C4-2B (cell line): ENCODE measurements around the gene MAPRE2.

Source experiments
- CTCF ChIP-seq: fragments of 450-650 bp; conservative IDR thresholded peaks from 2 replicates; pipeline ENCODE4 v1.5.1; 2017; ENCODE audit warnings: mild to moderate bottlenecking
- ZFX ChIP-seq: fragments of 450-650 bp; IDR thresholded peaks from 2 replicates; pipeline ENCODE4 v1.6.1; 2017

GRCh38 chr18:35123811-35124210 is 82.6 kb downstream of the MAPRE2 start:
- TF ChIP-seq CTCF = no peak
- TF ChIP-seq ZFX = no peak
